GM23248 (cell line): ENCODE data around the gene ORM1. TPM values are rescaled to one million over a fixed set of nuclear protein-coding genes. Genes with fewer than 3 reads are reported as not detected.

ENCODE experiments used
- DNase-seq: peaks from one replicate; pipeline ENCODE4 v3.0.0-alpha.2; 2015
- H2AFZ ChIP-seq: fragments of 200-600 bp; sonication (generic); 2 replicates; pipeline ENCODE4 v1.6.1; 2016; ENCODE audit warnings: antibody characterized with exemption
- H3F3A ChIP-seq: fragments of 200-600 bp; sonication (generic); 2 replicates; pipeline ENCODE4 v1.6.1; 2016; ENCODE audit warnings: mild to moderate bottlenecking, antibody characterized with exemption, mixed run types; ENCODE audit not compliant: insufficient read depth
- H3K27ac ChIP-seq: fragments of 200-600 bp; sonication (generic); 2 replicates; pipeline ENCODE4 v1.5.1; 2016; ENCODE audit warnings: mild to moderate bottlenecking
- H3K27me3 ChIP-seq: fragments of 200-600 bp; sonication (generic); replicated peaks from 2 replicates; pipeline ENCODE4 v1.6.1; 2016; ENCODE audit warnings: mild to moderate bottlenecking; ENCODE audit not compliant: insufficient read depth
- H3K36me3 ChIP-seq: fragments of 200-600 bp; sonication (generic); 2 replicates; pipeline ENCODE4 v1.6.1; 2016; ENCODE audit warnings: low read depth, mild to moderate bottlenecking
- H3K4me1 ChIP-seq: fragments of 200-600 bp; sonication (generic); 2 replicates; pipeline ENCODE4 v1.6.1; 2016; ENCODE audit warnings: mild to moderate bottlenecking; ENCODE audit not compliant: insufficient read depth
- H3K4me2 ChIP-seq: fragments of 200-600 bp; sonication (generic); one replicate; pipeline ENCODE4 v1.6.1; 2016; ENCODE audit warnings: mild to moderate bottlenecking; ENCODE audit not compliant: unreplicated experiment
- H3K4me3 ChIP-seq: fragments of 200-600 bp; sonication (generic); 2 replicates; pipeline ENCODE4 v1.5.1; 2016; ENCODE audit warnings: mild to moderate bottlenecking
- H3K79me2 ChIP-seq: fragments of 200-600 bp; sonication (generic); 2 replicates; pipeline ENCODE4 v1.6.1; 2016; ENCODE audit warnings: mild to moderate bottlenecking; ENCODE audit not compliant: insufficient read depth
- H3K9ac ChIP-seq: fragments of 200-600 bp; sonication (generic); 2 replicates; pipeline ENCODE4 v1.6.1; 2016; ENCODE audit warnings: mild to moderate bottlenecking
- H3K9me2 ChIP-seq: fragments of 200-600 bp; sonication (generic); 2 replicates; pipeline ENCODE4 v1.6.1; 2016; ENCODE audit warnings: mixed run types, mild to moderate bottlenecking, moderate library complexity; ENCODE audit not compliant: insufficient read depth
- H3K9me3 ChIP-seq: fragments of 200-600 bp; sonication (generic); one replicate; pipeline ENCODE4 v1.6.1; 2017; ENCODE audit warnings: low read depth
- H4K20me1 ChIP-seq: fragments of 200-600 bp; sonication (generic); 2 replicates; pipeline ENCODE4 v1.6.0; 2016; ENCODE audit not compliant: insufficient read depth
- EZH2 ChIP-seq: fragments of 200-600 bp; sonication (generic); IDR thresholded peaks from 2 replicates; pipeline ENCODE4 v1.6.1; 2018; ENCODE audit warnings: antibody characterized with exemption, mild to moderate bottlenecking; ENCODE audit not compliant: insufficient read depth, poor library complexity, severe bottlenecking
- EZH2phosphoT487 ChIP-seq: fragments of 200-600 bp; sonication (generic); IDR thresholded peaks from 2 replicates; pipeline ENCODE4 v1.6.1; 2018; ENCODE audit warnings: antibody characterized with exemption, moderate library complexity, mild to moderate bottlenecking, low read depth; ENCODE audit not compliant: insufficient read depth
- WGBS, 2 experiments: methylation state at CpG; one replicate each; pipeline ENCODE4 v1.1.6; 2015 to 2017; ENCODE audit warnings: low lambda C conversion rate in 2 of 2, low coverage in 1 of 2; ENCODE audit errors: missing lambda C conversion rate in 2 of 2; 5-methylcytosine and 5-hydroxymethylcytosine counted together
- in situ Hi-C: fragments of 300-500 bp; cut with MboI; formaldehyde crosslinking; loops from 2 replicates; pipeline ENCODE4 v1.15.0; 2020
- polyA plus RNA-seq: library from polyadenylated mRNA; unstranded; fragments of >200 nt; fragmentation: Nextera tagmentation; extraction: Ambion mirVana; gene quantifications from 2 replicates; pipeline ENCODE4 v1.2.1, GENCODE V29; 2016
- total RNA-seq: library from RNA; depleted of rRNA; stranded (reverse); fragments of >200 nt; shearing (Covaris generic); gene quantifications from 2 replicates; pipeline ENCODE4 v1.2.3, GENCODE V29; 2014

Gene ORM1
- total and polyA plus RNA-seq, 2 experiments from 2014 or later: not detected

DNA sequence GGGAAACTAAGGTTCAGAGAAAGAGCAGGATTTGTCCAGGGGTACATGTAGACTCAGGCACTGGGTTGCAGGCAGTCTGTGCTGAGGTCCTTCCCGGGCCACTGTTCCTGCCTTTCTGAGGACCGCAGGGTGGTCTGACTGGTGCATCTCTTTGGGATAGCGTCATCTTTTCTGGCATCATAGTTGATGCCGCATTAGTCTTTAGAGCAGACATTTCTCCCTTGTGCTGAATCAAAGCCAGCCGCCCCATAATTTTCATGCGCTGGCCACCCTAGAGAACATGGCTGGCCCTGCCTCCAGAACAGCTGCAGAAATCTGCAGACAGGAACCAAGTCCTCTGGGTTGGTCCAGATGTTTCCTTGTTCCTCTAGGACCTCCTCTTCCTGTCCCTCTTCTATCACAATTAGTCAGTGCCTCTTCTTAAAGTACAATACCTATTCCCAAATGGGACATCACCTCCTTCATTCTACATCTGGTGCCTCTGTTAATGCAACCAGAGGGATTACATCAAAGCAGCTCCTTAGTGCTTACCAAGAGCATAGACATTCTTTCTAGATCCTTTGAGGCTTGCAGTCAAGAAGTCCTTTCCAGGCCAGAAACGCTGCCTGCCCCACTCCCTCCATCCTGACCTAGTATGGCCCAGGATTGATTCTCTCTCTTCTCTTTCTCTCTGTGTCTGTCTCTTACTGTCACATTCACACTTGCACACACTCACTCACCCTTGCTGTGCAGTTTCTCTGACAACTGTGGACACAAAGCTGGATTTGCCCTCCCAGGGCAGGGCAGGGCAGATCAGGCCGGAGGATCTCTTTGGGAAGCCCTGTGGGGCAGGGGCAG is 42.0 kb upstream of the ORM1 start:
- Histone ChIP-seq H3K36me3 (no peaks in the 10 kb centered on the region), H3K4me3 (no peak overlapping the region), H3K79me2 (no peaks in the 10 kb centered on the region), H3K4me2 (no peak overlapping the region), H3K9me3 (no peaks in the 10 kb centered on the region), H3K4me1 (peaks cover 24% of the 10 kb centered on the region), H3K9me2 (no peaks in the 10 kb centered on the region), H2AFZ (no peak overlapping the region), H3K9ac (no peak overlapping the region), H3K27me3 (no peaks in the 10 kb centered on the region), H3K27ac (no peak overlapping the region), H4K20me1 (no peaks in the 10 kb centered on the region), H3F3A (peaks cover 23% of the 10 kb centered on the region)
- DNase-seq: no peak
- TF ChIP-seq EZH2phosphoT487: no peak
- TF ChIP-seq EZH2: no peak
- WGBS, 2 experiments: 83 to 84% methylated on average over 8 of the region's 8 CpGs
- in situ Hi-C loops: loop anchor here (10.0 kb wide), 1 partner anchor 176 kb away; no protein-coding TSS in a partner anchor

DNA sequence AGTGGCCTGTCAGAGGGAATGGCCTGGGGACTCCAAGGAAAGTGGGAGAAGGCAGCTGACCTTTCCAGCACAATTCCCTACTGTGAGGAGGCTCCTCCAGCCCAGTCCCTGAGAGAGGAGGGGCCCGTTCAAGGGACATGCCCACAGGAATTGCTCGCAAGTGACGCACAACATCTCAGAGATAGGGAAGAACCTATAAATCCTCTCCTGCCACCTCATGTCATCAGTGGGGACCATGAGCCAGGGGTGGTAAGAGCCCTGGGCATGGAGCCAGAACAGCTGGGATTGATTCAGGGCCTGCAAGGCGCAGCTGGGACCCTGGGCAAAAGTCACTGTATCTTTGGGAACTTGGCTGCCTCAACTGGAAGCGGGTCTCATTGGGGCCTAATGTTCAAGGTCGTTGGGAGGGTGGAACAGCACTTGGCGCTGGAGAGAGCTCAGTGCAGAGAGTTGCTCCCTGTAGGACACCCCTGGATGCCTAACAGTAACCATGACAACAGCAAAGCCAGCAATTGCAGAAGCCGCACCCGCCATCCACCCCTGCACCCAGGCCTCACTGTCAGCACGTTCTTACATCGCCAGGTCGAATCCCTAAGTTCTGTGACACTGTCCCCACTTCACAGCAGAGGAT is 41.3 kb upstream of the ORM1 start:
- WGBS, 2 experiments: 78 to 84% methylated on average over 10 to 12 of the region's 12 CpGs
- Histone ChIP-seq H3K9ac (no peak overlapping the region), H3K4me3 (no peak overlapping the region), H4K20me1 (no peaks in the 10 kb centered on the region), H3K9me2 (no peaks in the 10 kb centered on the region), H3K27me3 (no peaks in the 10 kb centered on the region), H3K36me3 (no peaks in the 10 kb centered on the region), H3K9me3 (no peaks in the 10 kb centered on the region), H3F3A (peaks cover 15% of the 10 kb centered on the region), H3K4me2 (no peak overlapping the region), H2AFZ (no peak overlapping the region), H3K4me1 (peaks cover 26% of the 10 kb centered on the region), H3K79me2 (no peaks in the 10 kb centered on the region), H3K27ac (no peak overlapping the region)
- TF ChIP-seq EZH2 (no peak), EZH2phosphoT487 (no peak)
- DNase-seq: peak; percentile 41
- in situ Hi-C loops: loop anchor here (10.0 kb wide), 1 partner anchor 177 kb away; no protein-coding TSS in a partner anchor

DNA sequence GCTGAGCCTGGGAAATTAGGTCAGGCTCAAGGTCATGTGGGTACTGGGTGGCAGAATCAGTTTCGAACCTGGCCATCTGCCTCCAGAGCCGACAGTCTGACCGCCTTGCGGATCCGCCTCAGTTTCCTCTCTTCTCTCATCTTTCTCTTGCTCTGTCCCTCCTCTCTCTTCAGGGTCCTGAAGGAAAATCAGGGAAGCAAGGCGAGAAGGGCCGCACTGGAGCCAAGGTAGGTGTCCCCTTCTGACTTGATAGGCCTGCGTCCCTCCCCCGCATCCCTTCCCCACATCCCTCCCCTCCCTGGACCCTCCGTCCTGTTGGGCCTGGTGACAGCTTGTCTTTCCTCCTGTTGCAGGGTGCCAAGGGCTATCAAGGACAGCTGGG is 40.8 kb upstream of the ORM1 start:
- Histone ChIP-seq H3K4me2 (no peak overlapping the region), H3K79me2 (no peaks in the 10 kb centered on the region), H3K27me3 (no peaks in the 10 kb centered on the region), H4K20me1 (no peaks in the 10 kb centered on the region), H3K9me2 (no peaks in the 10 kb centered on the region), H3K36me3 (no peaks in the 10 kb centered on the region), H2AFZ (no peak overlapping the region), H3K4me1 (peaks cover 21% of the 10 kb centered on the region), H3K4me3 (no peak overlapping the region), H3K9ac (no peak overlapping the region), H3K27ac (no peak overlapping the region), H3K9me3 (no peaks in the 10 kb centered on the region), H3F3A (peaks cover 10% of the 10 kb centered on the region)
- TF ChIP-seq EZH2: no peak
- TF ChIP-seq EZH2phosphoT487: no peak
- no peak for DNase-seq
- WGBS, 2 experiments: 96% methylated on average over 10 of the region's 10 CpGs
- in situ Hi-C loops: loop anchor here (10.0 kb wide), 1 partner anchor 177 kb away; no protein-coding TSS in a partner anchor

GRCh38 chr9:114282507-114282906 is 40.4 kb upstream of the ORM1 start:
- Histone ChIP-seq H3K27ac (peak overlapping the region; percentile 21; the same call in 1 of the 2 replicates), H3K36me3 (no peaks in the 10 kb centered on the region), H3K4me1 (peaks cover 19% of the 10 kb centered on the region), H3F3A (0 out of 2 replicates have a peak, but pooled peaks cover 9% of the 10 kb centered on the region), H3K27me3 (no peaks in the 10 kb centered on the region), H3K79me2 (no peaks in the 10 kb centered on the region), H3K9me2 (no peaks in the 10 kb centered on the region), H3K4me3 (no peak overlapping the region), H3K4me2 (no peak overlapping the region), H3K9me3 (no peaks in the 10 kb centered on the region), H4K20me1 (no peaks in the 10 kb centered on the region), H3K9ac (no peak overlapping the region), H2AFZ (no peak overlapping the region)
- no peak for DNase-seq
- 84 to 90% methylated on average over 6 of the region's 6 CpGs for WGBS, 2 experiments
- in situ Hi-C loops: loop anchor here (10.0 kb wide), 1 partner anchor 178 kb away; no protein-coding TSS in a partner anchor
- TF ChIP-seq EZH2phosphoT487 (no peak), EZH2 (no peak)
